OCI-LY1 (cell line): ENCODE measurements around the gene MAN2B1.

Experiments
- H2AFZ ChIP-seq: fragments of 200-600 bp; sonication (generic), shearing (Covaris generic); 2 replicates; pipeline ENCODE4 v1.6.0; 2014; ENCODE audit warnings: antibody characterized with exemption, mild to moderate bottlenecking, low read length
- H3F3A ChIP-seq: fragments of 200-600 bp; sonication (generic), shearing (Covaris generic); 2 replicates; pipeline ENCODE4 v1.6.0; 2014; ENCODE audit warnings: mild to moderate bottlenecking, antibody characterized with exemption, low read length, moderate library complexity; ENCODE audit not compliant: insufficient read depth
- H3K27ac ChIP-seq: fragments of 200-600 bp; sonication (generic); 2 replicates; pipeline ENCODE4 v1.5.1; 2014; ENCODE audit warnings: low read length, mixed run types, mild to moderate bottlenecking, low read depth; ENCODE audit not compliant: poor library complexity, severe bottlenecking
- H3K27me3 ChIP-seq: fragments of 200-600 bp; sonication (generic); 2 replicates; pipeline ENCODE4 v1.6.0; 2014; ENCODE audit warnings: antibody characterized with exemption, mild to moderate bottlenecking, low read length, moderate library complexity; ENCODE audit not compliant: insufficient read depth
- H3K36me3 ChIP-seq: fragments of 200-600 bp; sonication (generic); 2 replicates; pipeline ENCODE4 v1.6.1; 2014; ENCODE audit warnings: mild to moderate bottlenecking, antibody characterized with exemption, low read length, moderate library complexity, mixed read lengths; ENCODE audit not compliant: insufficient read depth
- H3K4me1 ChIP-seq: fragments of 200-600 bp; sonication (generic); 2 replicates; pipeline ENCODE4 v1.5.1; 2014; ENCODE audit warnings: mild to moderate bottlenecking, low read length, moderate library complexity; ENCODE audit not compliant: insufficient read depth, severe bottlenecking
- H3K4me2 ChIP-seq: fragments of 200-600 bp; sonication (generic), shearing (Covaris generic); 2 replicates; pipeline ENCODE4 v1.6.1; 2014; ENCODE audit warnings: low read length
- H3K4me3 ChIP-seq: fragments of 200-600 bp; sonication (generic); 2 replicates; pipeline ENCODE4 v1.5.1; 2014; ENCODE audit warnings: low read length, low read depth, mild to moderate bottlenecking, mixed read lengths; ENCODE audit not compliant: poor library complexity, severe bottlenecking
- H3K79me2 ChIP-seq: fragments of 200-600 bp; shearing (Covaris generic); 2 replicates; pipeline ENCODE4 v1.6.1; 2016; ENCODE audit warnings: mixed run types, low read length, mixed read lengths; ENCODE audit not compliant: insufficient read depth
- H3K9ac ChIP-seq: fragments of 200-600 bp; sonication (generic), shearing (Covaris generic); 2 replicates; pipeline ENCODE4 v1.6.1; 2014; ENCODE audit warnings: mild to moderate bottlenecking, low read length, mixed read lengths
- H3K9me2 ChIP-seq: fragments of 200-600 bp; sonication (generic), shearing (Covaris generic); 2 replicates; pipeline ENCODE4 v1.6.1; 2014; ENCODE audit warnings: low read depth, mild to moderate bottlenecking, low read length, mixed read lengths
- H3K9me3 ChIP-seq: fragments of 200-600 bp; shearing (Covaris generic); 2 replicates; pipeline ENCODE4 v1.6.1; 2014; ENCODE audit warnings: low read length, mixed read lengths
- H4K20me1 ChIP-seq: fragments of 200-600 bp; sonication (generic), shearing (Covaris generic); 2 replicates; pipeline ENCODE4 v1.6.0; 2016; ENCODE audit warnings: mild to moderate bottlenecking, low read length; ENCODE audit not compliant: insufficient read depth
- EZH2 ChIP-seq: fragments of 200-600 bp; sonication (generic), shearing (Covaris generic); IDR thresholded peaks from 2 replicates; pipeline ENCODE4 v1.8.0; 2017; ENCODE audit warnings: borderline replicate concordance, mixed run types, mild to moderate bottlenecking, antibody characterized with exemption, low read length, moderate library complexity, mixed read lengths
- TF ChIP-seq, protein P1 (sequence below): fragments of 200-600 bp; sonication (generic), shearing (Covaris generic); IDR thresholded peaks from 2 replicates; pipeline ENCODE4 v1.5.1; 2017; ENCODE audit warnings: mild to moderate bottlenecking, antibody characterized with exemption, low read length, moderate library complexity, mixed read lengths

Gene MAN2B1

DNA sequence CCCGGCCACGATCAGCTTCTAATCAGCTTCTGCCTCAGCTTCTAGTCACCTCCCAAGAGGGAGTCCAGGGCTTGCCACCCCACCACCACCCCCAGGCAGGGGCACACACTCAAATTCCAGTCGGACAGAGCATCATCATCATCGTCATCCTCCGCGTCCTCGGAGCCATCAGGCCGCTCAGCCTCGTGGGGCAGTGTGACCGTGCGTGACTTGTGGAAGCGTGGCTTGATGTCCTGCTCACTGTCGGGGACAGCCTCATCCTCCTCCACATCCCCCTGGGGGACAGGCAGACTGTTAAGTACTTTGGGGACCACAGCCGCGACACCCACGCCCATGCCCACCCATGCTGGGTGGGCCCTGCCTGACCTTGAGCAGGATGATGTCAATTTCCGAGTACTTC is 44.6 kb upstream of the MAN2B1 start:
- Histone ChIP-seq H3K79me2 (no peaks in the 10 kb centered on the region), H3F3A (no peaks in the 10 kb centered on the region), H3K27me3 (no peaks in the 10 kb centered on the region), H3K27ac (no peak overlapping the region), H3K4me3 (no peak overlapping the region), H4K20me1 (no peaks in the 10 kb centered on the region), H3K4me1 (no peaks in the 10 kb centered on the region), H2AFZ (no peak overlapping the region), H3K4me2 (no peak overlapping the region), H3K9me2 (no peaks in the 10 kb centered on the region), H3K36me3 (peaks cover 89% of the 10 kb centered on the region), H3K9ac (no peak overlapping the region), H3K9me3 (no peaks in the 10 kb centered on the region)
- no peak for TF ChIP-seq EZH2
- TF ChIP-seq, protein P1, sequence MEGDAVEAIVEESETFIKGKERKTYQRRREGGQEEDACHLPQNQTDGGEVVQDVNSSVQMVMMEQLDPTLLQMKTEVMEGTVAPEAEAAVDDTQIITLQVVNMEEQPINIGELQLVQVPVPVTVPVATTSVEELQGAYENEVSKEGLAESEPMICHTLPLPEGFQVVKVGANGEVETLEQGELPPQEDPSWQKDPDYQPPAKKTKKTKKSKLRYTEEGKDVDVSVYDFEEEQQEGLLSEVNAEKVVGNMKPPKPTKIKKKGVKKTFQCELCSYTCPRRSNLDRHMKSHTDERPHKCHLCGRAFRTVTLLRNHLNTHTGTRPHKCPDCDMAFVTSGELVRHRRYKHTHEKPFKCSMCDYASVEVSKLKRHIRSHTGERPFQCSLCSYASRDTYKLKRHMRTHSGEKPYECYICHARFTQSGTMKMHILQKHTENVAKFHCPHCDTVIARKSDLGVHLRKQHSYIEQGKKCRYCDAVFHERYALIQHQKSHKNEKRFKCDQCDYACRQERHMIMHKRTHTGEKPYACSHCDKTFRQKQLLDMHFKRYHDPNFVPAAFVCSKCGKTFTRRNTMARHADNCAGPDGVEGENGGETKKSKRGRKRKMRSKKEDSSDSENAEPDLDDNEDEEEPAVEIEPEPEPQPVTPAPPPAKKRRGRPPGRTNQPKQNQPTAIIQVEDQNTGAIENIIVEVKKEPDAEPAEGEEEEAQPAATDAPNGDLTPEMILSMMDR: no peak

DNA sequence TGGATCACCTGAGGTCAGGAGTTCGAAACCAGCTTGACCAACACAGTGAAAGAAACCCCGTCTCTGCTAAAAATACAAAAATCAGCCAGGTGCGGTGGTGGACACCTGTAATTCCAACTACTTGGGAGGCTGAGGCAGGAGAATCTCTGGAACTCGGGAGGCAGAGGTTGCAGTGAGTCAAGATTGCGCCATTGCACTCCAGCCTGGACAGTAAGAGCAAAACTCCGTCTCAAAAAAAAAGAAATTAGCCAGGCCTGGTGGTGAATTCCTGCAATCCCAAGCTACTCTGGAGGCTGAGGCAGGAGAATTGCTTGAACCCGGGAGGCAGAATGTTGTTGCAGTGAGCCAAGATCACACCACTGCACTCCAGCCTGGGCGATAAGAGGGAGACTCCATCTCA is 42.1 kb upstream of the MAN2B1 start:
- TF ChIP-seq, protein P1: no peak
- no peak for TF ChIP-seq EZH2

DNA sequence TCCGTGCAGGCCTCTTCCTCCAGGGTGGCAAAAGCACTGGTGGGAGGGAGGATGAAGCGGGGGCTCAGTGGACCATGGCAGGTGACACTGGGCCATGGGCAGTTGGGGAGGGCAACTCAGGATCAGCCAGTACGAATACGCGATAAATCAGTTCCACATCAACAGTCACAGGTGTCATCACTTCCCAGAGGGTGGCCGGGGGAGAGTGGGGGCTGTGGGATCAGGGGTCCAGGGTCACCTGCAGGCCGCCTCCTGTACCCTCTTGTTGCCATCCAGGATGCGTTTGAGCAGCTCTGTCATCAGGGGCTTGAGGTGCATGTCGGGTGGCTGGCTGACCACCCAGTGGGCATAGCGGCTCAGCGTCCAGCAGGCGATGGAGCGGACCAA is 39.8 kb upstream of the MAN2B1 start:
- no peaks in the 10 kb centered on the region for H3F3A ChIP-seq
- H3K4me2 ChIP-seq: no peak overlapping the region
- peaks cover 95% of the 10 kb centered on the region for H3K36me3 ChIP-seq
- H3K79me2 ChIP-seq: no peaks in the 10 kb centered on the region
- H3K9ac ChIP-seq: no peak overlapping the region
- H3K27ac ChIP-seq: no peak overlapping the region
- H4K20me1 ChIP-seq: no peaks in the 10 kb centered on the region
- H3K4me1 ChIP-seq: no peaks in the 10 kb centered on the region
- no peaks in the 10 kb centered on the region for H3K27me3 ChIP-seq
- no peak overlapping the region for H2AFZ ChIP-seq
- H3K9me2 ChIP-seq: no peaks in the 10 kb centered on the region
- TF ChIP-seq EZH2: no peak
- TF ChIP-seq, protein P1: no peak
- H3K9me3 ChIP-seq: no peaks in the 10 kb centered on the region
- no peak overlapping the region for H3K4me3 ChIP-seq

More for the DNA sequence above, 42.1 kb upstream of the MAN2B1 start:
- Histone ChIP-seq H3K4me2 (no peak overlapping the region), H3K9ac (no peak overlapping the region), H3K9me3 (no peaks in the 10 kb centered on the region), H3F3A (no peaks in the 10 kb centered on the region), H3K4me1 (no peaks in the 10 kb centered on the region), H3K9me2 (no peaks in the 10 kb centered on the region), H3K36me3 (peaks cover 90% of the 10 kb centered on the region), H2AFZ (no peak overlapping the region), H3K4me3 (no peak overlapping the region), H3K27me3 (no peaks in the 10 kb centered on the region), H4K20me1 (no peaks in the 10 kb centered on the region), H3K79me2 (no peaks in the 10 kb centered on the region), H3K27ac (no peak overlapping the region)
